IPS-15b (cell line): ENCODE data around the gene TMEM89.

Experiments
- H3K27me3 ChIP-seq: one replicate; pipeline ENCODE4 v1.6.1; 2013; ENCODE audit warnings: low read length; ENCODE audit not compliant: control insufficient read depth, insufficient read depth
- H3K36me3 ChIP-seq: one replicate; pipeline ENCODE4 v1.6.1; 2013; ENCODE audit warnings: low read length; ENCODE audit not compliant: control insufficient read depth, insufficient read depth
- H3K4me1 ChIP-seq: one replicate; pipeline ENCODE4 v1.6.1; 2013; ENCODE audit warnings: mild to moderate bottlenecking, low read length; ENCODE audit not compliant: control insufficient read depth, insufficient read depth
- H3K4me3 ChIP-seq: one replicate; pipeline ENCODE4 v1.5.1; 2013; ENCODE audit warnings: low read depth, low read length
- H3K9ac ChIP-seq: one replicate; pipeline ENCODE4 v1.6.1; 2013; ENCODE audit warnings: low read depth, mild to moderate bottlenecking, low read length
- H3K9me3 ChIP-seq: one replicate; pipeline ENCODE4 v1.6.1; 2013; ENCODE audit warnings: mild to moderate bottlenecking, low read length; ENCODE audit not compliant: control insufficient read depth, insufficient read depth

Gene TMEM89

GRCh38 chr3:48573973-48574585, 47.5 kb downstream of the TMEM89 start:
- Histone ChIP-seq H3K9me3 (no peaks in the 10 kb centered on the region), H3K4me1 (no peaks in the 10 kb centered on the region), H3K27me3 (no peaks in the 10 kb centered on the region), H3K36me3 (peaks cover 82% of the 10 kb centered on the region), H3K9ac (no peak overlapping the region), H3K4me3 (no peak overlapping the region)

GRCh38 chr3:48572517-48572916, 49.1 kb downstream of the TMEM89 start:
- Histone ChIP-seq H3K4me3 (no peak overlapping the region), H3K27me3 (no peaks in the 10 kb centered on the region), H3K36me3 (peaks cover 81% of the 10 kb centered on the region), H3K4me1 (no peaks in the 10 kb centered on the region), H3K9me3 (no peaks in the 10 kb centered on the region), H3K9ac (no peak overlapping the region)

- Histone ChIP-seq H3K4me3 (no peak overlapping the region), H3K9me3 (no peaks in the 10 kb centered on the region), H3K9ac (no peak overlapping the region), H3K36me3 (peaks cover 79% of the 10 kb centered on the region), H3K27me3 (no peaks in the 10 kb centered on the region), H3K4me1 (no peaks in the 10 kb centered on the region)
Observed at GRCh38 chr3:48571938-48572337, 49.6 kb downstream of the TMEM89 start.
